Glomerular visceral epithelial cell (primary cell): ENCODE data around the gene ATP5F1D.

Experiments
- DNase-seq: peaks from one replicate; pipeline ENCODE4 v3.0.0-alpha.2; 2016; ENCODE audit errors: extremely low spot score

The ATP5F1D gene

GRCh38 chr19:1232652-1233072 is 8.9 kb upstream of the ATP5F1D start:
- DNase-seq, result peak; percentile 72

GRCh38 chr19:1233115-1233667 is 8.4 kb upstream of the ATP5F1D start:
- no peak for DNase-seq

DNA sequence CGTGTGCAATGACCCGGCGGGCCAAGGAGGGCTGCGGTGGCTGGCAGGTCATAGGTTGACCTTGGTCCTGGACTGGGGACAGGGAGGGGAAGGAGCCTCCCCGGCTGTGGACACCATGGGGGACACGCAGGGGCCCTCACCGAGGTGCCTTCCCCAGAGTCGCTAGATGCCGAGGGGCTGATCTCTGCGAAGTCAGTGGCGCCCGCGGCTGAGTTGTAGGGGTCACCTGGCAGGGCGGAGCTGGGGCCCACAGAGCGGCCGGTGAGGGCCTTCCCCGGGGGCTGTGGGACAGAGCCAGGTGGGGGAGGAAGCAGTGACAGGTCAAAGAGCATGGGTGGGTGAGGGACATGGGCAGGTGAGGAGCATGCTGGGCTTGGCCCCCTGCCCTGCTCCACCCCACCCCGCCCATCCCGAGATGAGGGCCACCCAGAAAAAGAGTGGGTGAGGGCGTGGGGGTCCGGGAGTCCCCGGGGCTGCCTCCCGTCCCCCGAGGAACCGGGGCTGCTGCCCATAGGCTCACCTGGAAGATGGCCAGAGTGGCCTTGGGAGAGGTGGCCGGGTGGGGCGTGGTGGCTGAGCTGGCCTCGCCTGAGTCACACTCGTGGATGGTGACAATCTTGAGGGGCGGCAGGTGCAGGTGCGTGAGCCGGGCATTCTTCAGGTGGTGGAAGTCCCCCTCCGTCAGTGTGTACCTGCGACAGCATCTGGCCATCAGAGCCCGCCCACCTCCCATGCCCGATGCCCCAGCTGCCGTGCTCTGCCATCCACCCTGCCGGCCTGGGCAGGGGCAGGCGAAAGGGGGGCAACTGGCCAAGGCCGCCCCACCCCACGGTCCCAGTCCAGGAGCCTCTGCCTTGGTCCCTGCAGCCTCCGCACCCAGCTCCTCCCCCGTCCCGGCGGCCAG is 7.2 kb upstream of the ATP5F1D start:
- no peak for DNase-seq

DNA sequence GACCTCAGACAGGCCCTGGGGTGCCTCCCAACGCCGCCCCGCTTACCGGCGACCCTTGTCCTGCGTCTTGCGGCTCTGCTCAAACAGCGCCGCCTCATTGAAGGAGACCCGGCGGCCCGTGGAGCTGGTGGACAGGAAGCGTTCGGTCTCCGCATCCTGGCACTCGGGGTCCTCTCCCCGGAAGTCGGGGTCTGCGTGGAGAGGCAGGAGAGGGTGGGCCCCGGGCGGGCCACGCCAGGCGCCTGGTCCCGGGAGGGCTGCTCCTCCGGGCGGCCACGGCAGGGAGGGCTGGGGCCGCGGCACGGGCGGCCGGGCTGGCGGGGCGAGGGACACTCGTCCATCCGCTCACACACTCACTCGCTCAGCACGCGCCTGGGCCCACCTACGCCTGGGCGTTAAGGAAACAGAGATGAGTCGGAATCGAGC is 6.6 kb upstream of the ATP5F1D start:
- no peak for DNase-seq

DNA sequence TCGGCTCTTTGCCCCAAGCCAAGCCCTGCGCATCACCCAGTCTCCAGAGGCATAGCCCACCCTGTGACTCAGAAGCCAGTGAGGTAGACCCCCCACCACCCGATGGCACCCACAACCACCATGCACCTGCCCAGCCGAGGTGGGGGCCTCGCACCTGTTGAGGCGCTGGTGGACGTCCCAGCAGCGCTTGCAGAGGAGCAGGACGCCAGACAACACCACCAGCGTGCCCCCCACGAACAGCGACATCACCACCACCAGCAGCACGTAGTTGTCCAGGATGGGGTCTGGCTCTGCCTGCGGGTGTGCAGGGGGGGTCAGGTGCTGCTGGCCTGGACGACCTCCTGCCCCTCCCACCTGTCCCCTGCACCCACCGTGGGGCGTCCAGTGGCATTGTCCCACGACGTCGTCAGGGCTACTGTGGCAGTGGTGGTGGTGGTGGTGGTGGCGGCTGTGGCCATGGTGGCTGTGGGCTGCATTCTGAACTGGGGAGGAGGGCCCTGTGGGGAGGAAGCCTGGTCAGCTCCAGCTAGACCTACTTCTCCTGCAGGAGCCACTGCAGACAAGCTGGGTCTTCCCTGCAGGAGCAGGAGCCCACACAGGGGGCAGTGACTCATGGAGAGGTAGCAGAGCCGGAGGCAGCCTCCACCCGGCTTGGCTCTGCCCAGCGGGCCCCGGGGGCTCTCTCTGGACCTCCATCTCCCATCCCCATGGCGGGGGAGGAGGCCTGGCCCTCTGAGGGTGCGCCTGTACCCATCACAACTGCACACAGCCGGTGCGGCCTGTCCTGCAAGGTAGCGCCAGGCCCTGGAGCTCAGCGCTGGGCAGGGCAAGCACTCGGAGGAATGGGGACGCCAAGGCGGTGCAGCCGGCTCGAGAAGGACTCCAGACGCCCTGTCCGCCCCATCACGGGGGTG is 5.7 kb upstream of the ATP5F1D start:
- peak; percentile 65 for DNase-seq

GRCh38 chr19:1236576-1236975 is 5.0 kb upstream of the ATP5F1D start:
- no peak for DNase-seq

DNA sequence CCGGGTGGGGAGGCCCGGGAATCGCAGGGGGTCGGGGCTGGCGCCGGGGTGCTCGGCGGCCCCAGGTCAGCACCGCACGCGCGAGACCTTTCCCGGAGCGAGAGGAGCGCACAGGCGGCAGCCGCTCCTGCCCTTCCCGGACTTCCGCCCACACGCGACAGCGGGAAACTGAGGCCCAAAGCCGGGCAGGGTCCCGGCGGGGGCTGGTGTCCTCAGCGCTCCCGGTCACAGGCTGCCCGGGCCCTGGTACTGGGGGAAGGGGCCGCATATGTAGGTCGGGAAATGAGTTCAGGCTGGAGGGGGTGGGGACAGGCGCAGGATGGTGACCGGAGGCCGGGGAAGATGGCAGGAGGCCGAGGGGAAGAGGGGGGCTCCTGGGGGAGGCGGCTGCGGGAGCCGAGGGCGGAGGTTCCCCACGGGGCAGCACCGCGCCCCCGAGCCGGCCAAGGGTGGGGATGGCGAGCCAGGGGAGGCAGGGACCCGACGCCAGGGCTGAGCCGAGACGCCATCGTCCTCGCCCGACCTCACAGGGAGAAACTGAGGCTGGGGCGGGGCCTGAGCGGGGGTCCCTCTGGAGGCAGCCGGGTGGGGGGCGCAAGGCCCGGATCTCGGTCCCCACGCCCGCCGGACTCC is 4.4 kb upstream of the ATP5F1D start:
- no peak for DNase-seq

GRCh38 chr19:1237754-1238368 is 3.7 kb upstream of the ATP5F1D start, which contains the start of gene CBARP:
CBARP (minus strand) TSS chr19:1238005; CDS start chr19:1236100, 1,905 bp downstream.
- peak; percentile 55 for DNase-seq

GRCh38 chr19:1238369-1239303 is 2.9 kb upstream of the ATP5F1D start:
- no peak for DNase-seq

GRCh38 chr19:1239420-1239795 is 2.1 kb upstream of the ATP5F1D start:
- DNase-seq, result no peak

DNA sequence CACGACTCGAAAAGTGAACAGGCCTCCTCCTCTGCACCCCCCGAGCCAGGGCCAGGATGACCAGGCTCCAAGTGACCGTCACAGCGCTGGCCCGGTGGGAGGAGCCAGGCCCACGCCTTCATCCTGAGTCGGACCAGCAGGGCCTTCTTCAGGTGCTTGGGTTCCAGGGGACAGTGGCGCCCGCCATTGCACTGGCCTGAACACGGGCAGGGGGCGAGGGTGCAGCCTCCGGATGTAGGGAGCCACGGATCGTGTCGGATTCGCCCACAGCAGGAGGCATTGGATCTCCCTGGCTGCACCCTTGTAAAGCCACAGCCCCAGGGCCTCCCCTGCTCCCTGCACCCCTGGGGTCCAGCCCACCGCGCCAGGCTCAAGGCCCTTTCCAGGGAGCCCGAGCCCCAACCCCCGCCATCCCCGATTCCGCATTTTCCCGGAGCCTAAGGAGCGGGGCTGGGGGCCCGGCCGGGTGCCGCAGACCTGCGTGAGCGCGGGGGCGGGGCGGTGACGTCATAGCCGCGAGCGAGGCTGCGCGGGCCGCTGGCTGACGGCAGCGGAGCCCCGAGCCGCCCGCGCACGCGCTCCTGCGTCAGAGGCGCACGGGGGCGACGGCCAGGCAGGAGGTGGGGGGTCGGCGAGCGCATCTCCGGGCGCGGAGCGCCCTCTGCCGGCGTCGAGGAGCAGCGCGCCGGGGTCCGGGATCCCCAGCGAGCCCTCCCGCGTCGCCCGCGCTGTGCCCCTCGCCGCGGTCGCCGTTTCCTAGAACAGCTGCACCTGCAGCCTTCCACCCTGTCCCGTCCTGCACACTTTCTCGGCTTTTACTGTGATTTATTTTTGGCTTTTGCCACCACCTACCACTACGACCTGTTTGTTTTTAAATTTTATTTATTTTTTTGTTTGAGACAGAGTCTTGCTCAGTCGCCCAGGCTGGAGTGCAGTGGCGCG is 1.5 kb upstream of the ATP5F1D start:
- DNase-seq, result peak; percentile 86

DNA sequence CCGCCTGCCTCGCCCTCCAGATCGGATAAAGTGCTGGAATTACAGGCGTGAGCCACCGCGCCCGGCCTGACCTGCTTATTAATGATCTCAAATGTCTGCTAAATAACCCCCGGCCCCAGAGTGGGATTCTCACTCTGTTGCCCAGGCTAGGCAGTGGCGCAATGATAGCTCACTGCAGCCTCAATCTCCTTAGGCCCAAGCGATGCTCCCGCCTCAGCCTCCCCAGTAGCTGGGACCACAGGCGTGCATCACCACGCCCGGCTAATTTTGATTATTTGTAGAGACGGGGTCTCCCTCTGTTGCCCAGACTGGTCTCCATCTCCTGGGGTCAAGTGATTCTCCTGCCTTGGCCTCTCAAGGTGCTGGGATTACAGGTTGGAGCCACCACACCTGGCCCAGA is 626 bp upstream of the ATP5F1D start:
- DNase-seq, result no peak

- DNase-seq, result peak; percentile 84
These were observed 2.5 kb downstream of the ATP5F1D start for GRCh38 chr19:1243768-1244692.

DNA sequence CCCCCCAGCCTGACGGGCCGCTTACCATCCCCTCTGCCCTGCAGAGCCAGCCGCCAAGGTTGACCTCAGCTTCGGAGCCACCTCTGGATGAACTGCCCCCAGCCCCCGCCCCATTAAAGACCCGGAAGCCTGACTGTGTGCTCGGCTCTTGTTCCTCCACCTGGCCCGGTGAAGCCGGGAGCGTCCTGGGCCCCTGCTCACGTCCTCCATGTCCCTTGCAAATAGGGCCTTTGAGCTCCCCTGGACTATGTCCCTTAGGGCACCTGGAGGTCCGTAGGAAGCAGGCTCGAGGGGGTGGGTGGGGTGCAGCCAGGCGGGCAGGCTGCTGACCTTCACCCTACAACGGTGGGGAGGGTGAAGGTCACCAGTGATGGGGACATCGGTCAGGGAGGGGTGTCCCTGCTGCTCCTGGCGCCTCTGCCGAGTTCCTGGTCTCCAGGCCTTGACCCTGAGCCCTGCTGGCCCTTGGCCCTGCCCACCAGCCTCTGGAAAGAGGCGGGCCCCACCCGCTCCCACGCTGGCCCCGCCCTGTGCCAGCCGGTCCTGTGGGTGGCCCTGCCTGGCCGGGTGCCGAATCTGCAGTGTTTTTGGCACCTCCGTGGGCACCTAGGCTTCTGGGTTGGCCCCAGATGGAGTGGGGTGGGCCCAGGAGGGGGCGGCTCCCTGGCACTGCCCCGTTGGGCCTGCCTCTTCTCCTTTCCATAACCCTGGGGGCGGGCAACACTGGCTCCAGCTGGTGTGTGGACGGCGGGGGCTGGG is 3.3 kb downstream of the ATP5F1D start:
- DNase-seq, result no peak

GRCh38 chr19:1245494-1246264 is 4.1 kb downstream of the ATP5F1D start:
- DNase-seq, result no peak
